HL-60 (cell line): ENCODE data around the gene PRKAR1B.

Source experiments
- CTCF ChIP-seq: IDR thresholded peaks from one replicate; pipeline ENCODE4 v1.5.1; 2011; ENCODE audit warnings: low read length, control low read depth, inconsistent platforms; ENCODE audit not compliant: insufficient read depth
- GABPA ChIP-seq: IDR thresholded peaks from 2 replicates; pipeline ENCODE4 v1.6.1; 2012; ENCODE audit warnings: low read depth
- POLR2AphosphoS5 ChIP-seq: IDR thresholded peaks from 2 replicates; pipeline ENCODE4 v1.6.1; 2012; ENCODE audit warnings: low read depth
- REST ChIP-seq: IDR thresholded peaks from 2 replicates; pipeline ENCODE4 v1.6.1; 2012; ENCODE audit warnings: low read depth; ENCODE audit not compliant: insufficient replicate concordance

- TF ChIP-seq CTCF (no peak), POLR2AphosphoS5 (no peak), REST (no peak), GABPA (no peak)
Observed at GRCh38 chr7:761101-761500, 34.0 kb upstream of the PRKAR1B start.
